Testis (tissue), 2 donors: Measurements from ENCODE around the gene PANX1.
"Not testable (repeated sequence)": the region's sequence is repeated elsewhere in the genome, so short reads cannot be mapped to it uniquely, and the experiment has no call there.

ENCODE experiments used
- POLR2A ChIP-seq: fragments of 450-650 bp; IDR thresholded peaks from one replicate; pipeline ENCODE4 v1.6.1; 2017; ENCODE audit warnings: antibody characterized with exemption, mild to moderate bottlenecking, moderate library complexity
- TF ChIP-seq, protein P1 (sequence below), 3 experiments: fragments of 450-650 bp in 2 of 3; fragments of 200-600 bp in 1 of 3; sonication (generic) in 1 of 3; IDR thresholded peaks; one replicate each; pipeline ENCODE4 v1.5.1; 2016 to 2019; ENCODE audit warnings: antibody characterized with exemption in 3 of 3, mild to moderate bottlenecking in 2 of 3, moderate library complexity in 1 of 3

GRCh38 chr11:94119676-94120075 lies 9.0 kb upstream of the PANX1 start:
- TF ChIP-seq POLR2A, result not testable (repeated sequence)
- TF ChIP-seq, protein P1, sequence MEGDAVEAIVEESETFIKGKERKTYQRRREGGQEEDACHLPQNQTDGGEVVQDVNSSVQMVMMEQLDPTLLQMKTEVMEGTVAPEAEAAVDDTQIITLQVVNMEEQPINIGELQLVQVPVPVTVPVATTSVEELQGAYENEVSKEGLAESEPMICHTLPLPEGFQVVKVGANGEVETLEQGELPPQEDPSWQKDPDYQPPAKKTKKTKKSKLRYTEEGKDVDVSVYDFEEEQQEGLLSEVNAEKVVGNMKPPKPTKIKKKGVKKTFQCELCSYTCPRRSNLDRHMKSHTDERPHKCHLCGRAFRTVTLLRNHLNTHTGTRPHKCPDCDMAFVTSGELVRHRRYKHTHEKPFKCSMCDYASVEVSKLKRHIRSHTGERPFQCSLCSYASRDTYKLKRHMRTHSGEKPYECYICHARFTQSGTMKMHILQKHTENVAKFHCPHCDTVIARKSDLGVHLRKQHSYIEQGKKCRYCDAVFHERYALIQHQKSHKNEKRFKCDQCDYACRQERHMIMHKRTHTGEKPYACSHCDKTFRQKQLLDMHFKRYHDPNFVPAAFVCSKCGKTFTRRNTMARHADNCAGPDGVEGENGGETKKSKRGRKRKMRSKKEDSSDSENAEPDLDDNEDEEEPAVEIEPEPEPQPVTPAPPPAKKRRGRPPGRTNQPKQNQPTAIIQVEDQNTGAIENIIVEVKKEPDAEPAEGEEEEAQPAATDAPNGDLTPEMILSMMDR (IDR thresholded peaks at IDR 0.05), result not testable (repeated sequence)
